Measurements from ENCODE around the gene MEIKIN. TPM values are rescaled to one million over a fixed set of nuclear protein-coding genes. Genes with fewer than 3 reads are reported as not detected.

Gene MEIKIN
- total and polyA plus RNA-seq, 2 of the 13 experiments (the other 11 are each of a cell fraction or from before 2014, with no cell fraction given), result not detected

GRCh38 chr5:131796793-131797693 lies 148.4 kb downstream of the MEIKIN start, which contains the start of gene FNIP1 (continued):
- TF ChIP-seq ZNF646 (CRISPR knock-in tag; IDR thresholded peaks at IDR 0.05) (no peak), PCBP1 (IDR thresholded peaks at IDR 0.05; ENCODE audit: borderline replicate concordance, low read depth, low read length) (0 out of 2 replicates have a peak, but pooled peaks have one; percentile 35), ZNF20 (CRISPR knock-in tag; IDR thresholded peaks at IDR 0.05) (no peak), ZNF24 (IDR thresholded peaks at IDR 0.05) (peak; percentile 14; the same call in 1 of the 2 replicates), THAP9 (CRISPR knock-in tag; IDR thresholded peaks at IDR 0.05; ENCODE audit: borderline replicate concordance) (peak; percentile 70; the same call in 1 of the 2 replicates), ZNF678 (CRISPR knock-in tag; IDR thresholded peaks at IDR 0.05) (peak; percentile 97; the same call in 1 of the 2 replicates), ZNF296 (CRISPR knock-in tag; conservative IDR thresholded peaks at IDR 0.05) (0 out of 2 replicates have a peak, but pooled peaks have one; percentile 33), RNF2 (conservative IDR thresholded peaks at IDR 0.05; ENCODE audit: low read depth) (peak; percentile 95), TGIF2 (CRISPR knock-in tag; IDR thresholded peaks at IDR 0.05) (peak; percentile 84), KLF11 (CRISPR knock-in tag; IDR thresholded peaks at IDR 0.05) (peak; percentile 17; the same call in 1 of the 2 replicates), ZNF260 (CRISPR knock-in tag; IDR thresholded peaks at IDR 0.05; ENCODE audit: borderline replicate concordance, low read depth) (no peak)
- TF ChIP-seq, protein P1, sequence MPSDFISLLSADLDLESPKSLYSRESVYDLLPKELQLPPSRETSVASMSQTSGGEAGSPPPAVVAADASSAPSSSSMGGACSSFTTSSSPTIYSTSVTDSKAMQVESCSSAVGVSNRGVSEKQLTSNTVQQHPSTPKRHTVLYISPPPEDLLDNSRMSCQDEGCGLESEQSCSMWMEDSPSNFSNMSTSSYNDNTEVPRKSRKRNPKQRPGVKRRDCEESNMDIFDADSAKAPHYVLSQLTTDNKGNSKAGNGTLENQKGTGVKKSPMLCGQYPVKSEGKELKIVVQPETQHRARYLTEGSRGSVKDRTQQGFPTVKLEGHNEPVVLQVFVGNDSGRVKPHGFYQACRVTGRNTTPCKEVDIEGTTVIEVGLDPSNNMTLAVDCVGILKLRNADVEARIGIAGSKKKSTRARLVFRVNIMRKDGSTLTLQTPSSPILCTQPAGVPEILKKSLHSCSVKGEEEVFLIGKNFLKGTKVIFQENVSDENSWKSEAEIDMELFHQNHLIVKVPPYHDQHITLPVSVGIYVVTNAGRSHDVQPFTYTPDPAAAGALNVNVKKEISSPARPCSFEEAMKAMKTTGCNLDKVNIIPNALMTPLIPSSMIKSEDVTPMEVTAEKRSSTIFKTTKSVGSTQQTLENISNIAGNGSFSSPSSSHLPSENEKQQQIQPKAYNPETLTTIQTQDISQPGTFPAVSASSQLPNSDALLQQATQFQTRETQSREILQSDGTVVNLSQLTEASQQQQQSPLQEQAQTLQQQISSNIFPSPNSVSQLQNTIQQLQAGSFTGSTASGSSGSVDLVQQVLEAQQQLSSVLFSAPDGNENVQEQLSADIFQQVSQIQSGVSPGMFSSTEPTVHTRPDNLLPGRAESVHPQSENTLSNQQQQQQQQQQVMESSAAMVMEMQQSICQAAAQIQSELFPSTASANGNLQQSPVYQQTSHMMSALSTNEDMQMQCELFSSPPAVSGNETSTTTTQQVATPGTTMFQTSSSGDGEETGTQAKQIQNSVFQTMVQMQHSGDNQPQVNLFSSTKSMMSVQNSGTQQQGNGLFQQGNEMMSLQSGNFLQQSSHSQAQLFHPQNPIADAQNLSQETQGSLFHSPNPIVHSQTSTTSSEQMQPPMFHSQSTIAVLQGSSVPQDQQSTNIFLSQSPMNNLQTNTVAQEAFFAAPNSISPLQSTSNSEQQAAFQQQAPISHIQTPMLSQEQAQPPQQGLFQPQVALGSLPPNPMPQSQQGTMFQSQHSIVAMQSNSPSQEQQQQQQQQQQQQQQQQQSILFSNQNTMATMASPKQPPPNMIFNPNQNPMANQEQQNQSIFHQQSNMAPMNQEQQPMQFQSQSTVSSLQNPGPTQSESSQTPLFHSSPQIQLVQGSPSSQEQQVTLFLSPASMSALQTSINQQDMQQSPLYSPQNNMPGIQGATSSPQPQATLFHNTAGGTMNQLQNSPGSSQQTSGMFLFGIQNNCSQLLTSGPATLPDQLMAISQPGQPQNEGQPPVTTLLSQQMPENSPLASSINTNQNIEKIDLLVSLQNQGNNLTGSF (CRISPR knock-in tag; IDR thresholded peaks at IDR 0.05), result peak; percentile 30; the same call in 1 of the 2 replicates
